Activated CD4-positive, alpha-beta memory T cell treated with anti-CD3 and anti-CD28 coated beads for 36 hours (primary cell): ENCODE data around the gene DLGAP4. TPM values are rescaled to one million over a fixed set of nuclear protein-coding genes. Genes with fewer than 3 reads are reported as not detected.
"Not testable (repeated sequence)": the region's sequence is repeated elsewhere in the genome, so short reads cannot be mapped to it uniquely, and the experiment has no call there.

Experiments
- CTCF ChIA-PET: fragments of 350-600 bp; sonication (Branson Sonifier 250); formaldehyde crosslinking; loops from one replicate; lab custom pipeline; 2021; ENCODE audit warnings: antibody characterized with exemption, inconsistent platforms; lab: Charles Lee
- POLR2A ChIA-PET: fragments of 350-600 bp; sonication (Branson Sonifier 250); formaldehyde crosslinking; loops from one replicate; lab custom pipeline; 2021; ENCODE audit warnings: antibody characterized with exemption; lab: Charles Lee
- DNase-seq: peaks from one replicate; pipeline ENCODE4 v3.0.0-alpha.2; 2020
- H3K27ac Mint-ChIP-seq: one replicate; pipeline ENCODE4 v1.8.0; 2021; ENCODE audit warnings: mixed read lengths
- H3K27me3 Mint-ChIP-seq: one replicate; pipeline ENCODE4 v1.8.0; 2021; ENCODE audit warnings: mixed read lengths
- H3K36me3 Mint-ChIP-seq: one replicate; pipeline ENCODE4 v1.8.0; 2021; ENCODE audit warnings: mixed read lengths
- H3K4me1 Mint-ChIP-seq: one replicate; pipeline ENCODE4 v1.8.0; 2021; ENCODE audit warnings: low read depth, mixed read lengths
- H3K4me3 Mint-ChIP-seq: one replicate; pipeline ENCODE4 v1.8.0; 2021; ENCODE audit warnings: mild to moderate bottlenecking, mixed read lengths
- H3K9me3 Mint-ChIP-seq: one replicate; pipeline ENCODE4 v1.8.0; 2021; ENCODE audit warnings: mixed read lengths
- intact Hi-C: fragments of 100-400 bp; cut with micrococcal nuclease; formaldehyde crosslinking; loops from one replicate; pipeline ENCODE4 v1.15.1; 2023
- total RNA-seq, 2 experiments: library from RNA; stranded (reverse); gene quantifications; one replicate each; pipeline ENCODE4 v1.2.3, GENCODE V29; 2021

DLGAP4 gene
- total RNA-seq, 2 experiments from 2014 or later: 18.5 to 18.8 TPM

GRCh38 chr20:36564726-36565121, 258.6 kb downstream of the DLGAP4 start:
- H3K36me3 Mint-ChIP-seq, intact Hi-C loops, DNase-seq, H3K4me3 Mint-ChIP-seq, H3K4me1 Mint-ChIP-seq, H3K27me3 Mint-ChIP-seq, POLR2A ChIA-PET, CTCF ChIA-PET, H3K27ac Mint-ChIP-seq, H3K9me3 Mint-ChIP-seq: not testable (repeated sequence)

GRCh38 chr20:36565520-36565919, 259.4 kb downstream of the DLGAP4 start:
- Mint-ChIP-seq H3K9me3 (peaks cover 8% of the 10 kb centered on the region), H3K4me3 (no peak overlapping the region), H3K36me3 (no peaks in the 10 kb centered on the region), H3K27ac (no peak overlapping the region), H3K4me1 (peaks cover 3% of the 10 kb centered on the region), H3K27me3 (no peaks in the 10 kb centered on the region)
- ChIA-PET POLR2A (no interaction called here), CTCF (interaction anchor here (1.2 kb wide), 1 partner anchor 48 kb away, joined by 4 read pairs; no protein-coding TSS in a partner anchor)
- DNase-seq: no peak
- intact Hi-C loops: no loop called here

GRCh38 chr20:36569847-36570429, 263.8 kb downstream of the DLGAP4 start:
- peaks cover 5% of the 10 kb centered on the region for H3K9me3 Mint-ChIP-seq
- ChIA-PET POLR2A (no interaction called here), CTCF (interaction anchor here (1.3 to 2.1 kb wide), 2 partner anchors 18 to 35 kb away, joined by 3 to 7 read pairs; partner anchors contain the start of gene RAB5IF)
- H3K27ac Mint-ChIP-seq: no peak overlapping the region
- H3K36me3 Mint-ChIP-seq: peaks cover 4% of the 10 kb centered on the region
- H3K4me3 Mint-ChIP-seq: no peak overlapping the region
- H3K4me1 Mint-ChIP-seq: peaks cover 16% of the 10 kb centered on the region
- DNase-seq: no peak
- no peaks in the 10 kb centered on the region for H3K27me3 Mint-ChIP-seq
- intact Hi-C loops: no loop called here

GRCh38 chr20:36571564-36572504, 265.7 kb downstream of the DLGAP4 start:
- intact Hi-C loops: loop anchor here (1.0 to 2.0 kb wide), 2 partner anchors 33 to 111 kb away; partner anchors contain the start of gene RAB5IF
- Mint-ChIP-seq H3K27ac (peak overlapping the region; percentile 92), H3K4me1 (peaks cover 33% of the 10 kb centered on the region), H3K9me3 (no peaks in the 10 kb centered on the region), H3K36me3 (peaks cover 9% of the 10 kb centered on the region), H3K4me3 (peak overlapping the region; percentile 76), H3K27me3 (no peaks in the 10 kb centered on the region)
- POLR2A ChIA-PET: interaction anchor here (0.8 to 5.1 kb wide), 5 partner anchors 16 to 73 kb away, joined by 3 to 51 read pairs (median 6); partner anchors contain the start of genes RAB5IF and SLA2
- CTCF ChIA-PET: interaction anchor here (0.6 to 5.6 kb wide), 6 partner anchors 14 to 618 kb away, joined by 3 to 40 read pairs (median 3); partner anchors contain the start of genes NDRG3, RAB5IF, SCAND1 and SLA2
- DNase-seq: no peak

- H3K27ac Mint-ChIP-seq: peak overlapping the region; percentile 92
- H3K27me3 Mint-ChIP-seq: no peaks in the 10 kb centered on the region
- CTCF ChIA-PET: interaction anchor here (0.9 to 5.6 kb wide), 3 partner anchors 23 to 40 kb away, joined by 3 to 40 read pairs (median 3); partner anchors contain the start of gene RAB5IF
- H3K4me1 Mint-ChIP-seq: peaks cover 33% of the 10 kb centered on the region
- H3K9me3 Mint-ChIP-seq: no peaks in the 10 kb centered on the region
- POLR2A ChIA-PET: interaction anchor here (0.8 to 5.1 kb wide), 7 partner anchors 16 to 619 kb away, joined by 3 to 51 read pairs (median 6); partner anchors contain the start of genes RAB5IF, SCAND1 and SLA2
- intact Hi-C loops: loop anchor here (1.0 to 2.0 kb wide), 6 partner anchors 16 to 174 kb away; partner anchors contain the start of genes NDRG3 and RAB5IF
- H3K36me3 Mint-ChIP-seq: peaks cover 9% of the 10 kb centered on the region
- DNase-seq: peak; percentile 87
- H3K4me3 Mint-ChIP-seq: peak overlapping the region; percentile 76
These were observed 266.6 kb downstream of the DLGAP4 start for GRCh38 chr20:36572701-36573102.

GRCh38 chr20:36573103-36573797, 267.1 kb downstream of the DLGAP4 start, which contains the start of gene TGIF2:
Gene TGIF2, plus strand, starts transcription at chr20:36573597. Its CDS starts 5,178 bp downstream, at chr20:36578775.
- peak within 1 kb of the TSS; percentile 87 for H3K4me3 Mint-ChIP-seq
- POLR2A ChIA-PET: interaction anchor here (0.9 to 5.1 kb wide), 10 partner anchors 15 to 619 kb away, joined by 3 to 51 read pairs (median 6); partner anchors contain the start of genes RAB5IF, SCAND1 and SLA2
- H3K27ac Mint-ChIP-seq: peak within 1 kb of the TSS; percentile 92
- peaks cover 33% of the 10 kb centered on the region for H3K4me1 Mint-ChIP-seq
- DNase-seq: peak; percentile 94
- CTCF ChIA-PET: interaction anchor here (0.9 to 5.6 kb wide), 5 partner anchors 15 to 40 kb away, joined by 3 to 40 read pairs (median 5); partner anchors contain the start of gene RAB5IF
- no peaks in the 10 kb centered on the region for H3K27me3 Mint-ChIP-seq
- H3K36me3 Mint-ChIP-seq: peaks cover 9% of the 10 kb centered on the region
- H3K9me3 Mint-ChIP-seq: no peaks in the 10 kb centered on the region
- intact Hi-C loops: loop anchor here (1.0 to 2.0 kb wide), 5 partner anchors 17 to 173 kb away; partner anchors contain the start of gene NDRG3

- intact Hi-C loops: loop anchor here (1.0 to 2.0 kb wide), 5 partner anchors 18 to 172 kb away; partner anchors contain the start of gene NDRG3
- POLR2A ChIA-PET: interaction anchor here (0.9 to 5.1 kb wide), 12 partner anchors 9 to 620 kb away, joined by 3 to 51 read pairs (median 6); partner anchors contain the start of genes RAB5IF, SCAND1 and SLA2
- Mint-ChIP-seq H3K9me3 (no peaks in the 10 kb centered on the region), H3K36me3 (peaks cover 13% of the 10 kb centered on the region), H3K27me3 (no peaks in the 10 kb centered on the region), H3K4me1 (peaks cover 35% of the 10 kb centered on the region), H3K4me3 (peak overlapping the region; percentile 66), H3K27ac (peak overlapping the region; percentile 88)
- CTCF ChIA-PET: interaction anchor here (1.2 to 5.6 kb wide), 4 partner anchors 15 to 39 kb away, joined by 3 to 40 read pairs (median 8); partner anchors contain the start of gene RAB5IF
- peak; percentile 32 for DNase-seq
These were observed 267.7 kb downstream of the DLGAP4 start for GRCh38 chr20:36573798-36574365.

- POLR2A ChIA-PET: interaction anchor here (0.9 to 5.1 kb wide), 11 partner anchors 8 to 159 kb away, joined by 3 to 51 read pairs (median 5); partner anchors contain the start of genes RAB5IF and SLA2
These were observed 268.4 kb downstream of the DLGAP4 start for GRCh38 chr20:36574366-36575135.

GRCh38 chr20:36576081-36576445, 269.9 kb downstream of the DLGAP4 start:
- CTCF ChIA-PET: interaction anchor here (0.6 to 5.6 kb wide), 6 partner anchors 12 to 600 kb away, joined by 3 to 40 read pairs (median 5); partner anchors contain the start of gene RAB5IF

More at GRCh38 chr20:36574366-36575135, 268.4 kb downstream of the DLGAP4 start:
- Mint-ChIP-seq H3K27me3 (no peaks in the 10 kb centered on the region), H3K9me3 (no peaks in the 10 kb centered on the region), H3K4me3 (peak overlapping the region; percentile 87), H3K36me3 (peaks cover 17% of the 10 kb centered on the region), H3K4me1 (peaks cover 35% of the 10 kb centered on the region), H3K27ac (peak overlapping the region; percentile 88)
- CTCF ChIA-PET: interaction anchor here (1.2 to 5.6 kb wide), 5 partner anchors 14 to 31 kb away, joined by 3 to 40 read pairs (median 6); partner anchors contain the start of gene RAB5IF
- DNase-seq: peak; percentile 59
- intact Hi-C loops: no loop called here

More at GRCh38 chr20:36576081-36576445, 269.9 kb downstream of the DLGAP4 start:
- Mint-ChIP-seq H3K4me3 (peak overlapping the region; percentile 87), H3K4me1 (peaks cover 38% of the 10 kb centered on the region), H3K27ac (no peak overlapping the region), H3K27me3 (no peaks in the 10 kb centered on the region), H3K9me3 (no peaks in the 10 kb centered on the region), H3K36me3 (peaks cover 28% of the 10 kb centered on the region)
- POLR2A ChIA-PET: interaction anchor here (0.7 to 5.1 kb wide), 4 partner anchors 9 to 29 kb away, joined by 3 to 51 read pairs (median 4); partner anchors contain the start of gene RAB5IF
- no peak for DNase-seq
- intact Hi-C loops: no loop called here
